ENCODE data around the gene PKN1. TPM values are rescaled to one million over a fixed set of nuclear protein-coding genes. Genes with fewer than 3 reads are reported as not detected.

PKN1 gene
- total RNA-seq, 3 donors from 2014 or later (not counting 1 experiment from before 2014, with no cell fraction given) = 323 to 351 (median 350) TPM

GRCh38 chr19:14470031-14470876 is 37.1 kb downstream of the PKN1 start:
- WGBS (ENCODE audit: insufficient coverage) = 91% methylated on average over 32 of the region's 32 CpGs
- peaks cover 48% of the 10 kb centered on the region for H3K36me3 ChIP-seq (ENCODE audit: control insufficient read depth, insufficient read depth, low read length)
- TF ChIP-seq, protein P1, sequence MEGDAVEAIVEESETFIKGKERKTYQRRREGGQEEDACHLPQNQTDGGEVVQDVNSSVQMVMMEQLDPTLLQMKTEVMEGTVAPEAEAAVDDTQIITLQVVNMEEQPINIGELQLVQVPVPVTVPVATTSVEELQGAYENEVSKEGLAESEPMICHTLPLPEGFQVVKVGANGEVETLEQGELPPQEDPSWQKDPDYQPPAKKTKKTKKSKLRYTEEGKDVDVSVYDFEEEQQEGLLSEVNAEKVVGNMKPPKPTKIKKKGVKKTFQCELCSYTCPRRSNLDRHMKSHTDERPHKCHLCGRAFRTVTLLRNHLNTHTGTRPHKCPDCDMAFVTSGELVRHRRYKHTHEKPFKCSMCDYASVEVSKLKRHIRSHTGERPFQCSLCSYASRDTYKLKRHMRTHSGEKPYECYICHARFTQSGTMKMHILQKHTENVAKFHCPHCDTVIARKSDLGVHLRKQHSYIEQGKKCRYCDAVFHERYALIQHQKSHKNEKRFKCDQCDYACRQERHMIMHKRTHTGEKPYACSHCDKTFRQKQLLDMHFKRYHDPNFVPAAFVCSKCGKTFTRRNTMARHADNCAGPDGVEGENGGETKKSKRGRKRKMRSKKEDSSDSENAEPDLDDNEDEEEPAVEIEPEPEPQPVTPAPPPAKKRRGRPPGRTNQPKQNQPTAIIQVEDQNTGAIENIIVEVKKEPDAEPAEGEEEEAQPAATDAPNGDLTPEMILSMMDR (IDR thresholded peaks at IDR 0.05) = no peak
- H3K9me3 Mint-ChIP-seq = no peaks in the 10 kb centered on the region
- peak overlapping the region; percentile 35 for H3K4me3 Mint-ChIP-seq
- H3K27ac ChIP-seq (ENCODE audit: low read length) = no peak overlapping the region
- intact Hi-C loops (cut with micrococcal nuclease) = loop anchor here (10.0 kb wide), 1 partner anchor 585 kb away; no protein-coding TSS in a partner anchor
- H3K4me1 Mint-ChIP-seq = peaks cover 16 to 30% of the 10 kb centered on the region in 2 donors
- no peaks in the 10 kb centered on the region for H3K9me3 ChIP-seq (ENCODE audit: control insufficient read depth, insufficient read depth, low read length)
- H3K27ac Mint-ChIP-seq = no peak overlapping the region
- H3K27me3 ChIP-seq (ENCODE audit: control insufficient read depth, insufficient read depth, low read length) = peaks cover 11% of the 10 kb centered on the region
- peaks cover 30% of the 10 kb centered on the region for H3K4me1 ChIP-seq (ENCODE audit: control insufficient read depth, insufficient read depth, low read length)
- DNase-seq (no peak), ATAC-seq (no peak)
- H3K27me3 Mint-ChIP-seq (ENCODE audit: low read depth in 2 of 2) = peaks cover 0 to 11% of the 10 kb centered on the region in 2 donors
- no peak overlapping the region for H3K4me3 ChIP-seq (ENCODE audit: low read length)
- no peaks in the 10 kb centered on the region for H3K36me3 Mint-ChIP-seq

DNA sequence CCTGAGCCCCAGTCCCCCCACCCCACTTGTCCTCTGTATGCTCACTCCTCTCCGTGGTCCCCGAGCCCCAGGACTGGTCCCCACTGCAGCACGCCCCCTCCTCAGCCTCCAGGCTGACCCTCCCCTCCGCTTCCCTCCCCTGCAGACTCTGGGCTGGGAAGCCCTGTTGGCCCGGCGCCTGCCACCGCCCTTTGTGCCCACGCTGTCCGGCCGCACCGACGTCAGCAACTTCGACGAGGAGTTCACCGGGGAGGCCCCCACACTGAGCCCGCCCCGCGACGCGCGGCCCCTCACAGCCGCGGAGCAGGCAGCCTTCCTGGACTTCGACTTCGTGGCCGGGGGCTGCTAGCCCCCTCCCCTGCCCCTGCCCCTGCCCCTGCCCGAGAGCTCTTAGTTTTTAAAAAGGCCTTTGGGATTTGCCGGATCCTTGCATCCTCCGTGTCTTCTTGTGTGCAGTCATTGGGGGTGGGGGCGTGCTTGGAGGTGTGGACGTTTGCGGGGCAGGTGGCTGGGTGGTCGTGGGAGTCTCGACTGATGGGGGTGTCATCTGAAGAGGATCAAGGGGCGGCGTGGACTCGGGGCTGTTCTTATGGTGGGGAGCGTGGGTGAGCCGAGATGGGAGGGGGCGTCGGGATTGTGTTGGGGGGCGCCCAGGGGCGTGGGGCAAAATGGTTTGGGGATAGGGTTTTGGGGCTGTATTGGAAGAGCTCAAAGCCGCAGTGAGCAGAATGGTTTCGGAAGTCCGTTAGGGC is 38.5 kb downstream of the PKN1 start:
- H3K4me3 Mint-ChIP-seq = no peak overlapping the region

DNA sequence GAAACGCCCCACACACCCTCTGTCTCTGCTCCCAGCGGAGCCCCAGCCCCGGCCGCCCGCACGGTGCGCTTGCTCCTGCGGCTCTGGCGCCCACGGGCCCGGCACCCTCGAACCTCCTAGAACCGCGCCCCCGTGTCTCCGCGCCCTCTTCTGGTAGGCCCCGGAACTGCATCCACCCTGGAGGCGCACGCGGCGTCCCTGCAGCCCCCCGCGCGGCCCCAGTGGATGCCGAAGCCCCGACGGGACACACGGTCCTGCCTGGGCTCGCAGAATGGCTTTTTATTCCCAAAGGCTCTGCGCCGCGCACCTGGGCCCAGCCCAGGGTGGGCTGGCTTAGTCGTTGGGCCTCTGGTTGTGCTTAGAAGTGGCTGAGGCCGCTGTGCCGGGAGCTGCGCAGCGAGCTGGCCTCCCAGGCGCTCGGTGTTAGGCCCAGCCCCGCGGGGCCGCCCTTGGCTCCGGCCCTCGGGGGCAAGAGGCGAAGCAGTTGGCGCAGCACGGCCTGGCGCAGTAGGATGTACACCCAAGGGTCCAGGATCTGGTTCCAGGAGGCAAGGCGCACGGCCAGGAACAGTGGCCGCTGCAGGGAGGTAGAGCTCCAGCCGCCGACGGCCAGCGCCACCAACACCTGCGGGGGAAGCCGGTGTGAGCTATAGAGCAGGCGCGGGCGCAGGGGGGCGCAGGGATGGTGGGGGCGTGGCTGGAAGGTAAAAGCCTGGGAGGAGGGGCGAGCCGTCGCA is 39.3 kb downstream of the PKN1 start:
- Histone ChIP-seq H3K27ac (ENCODE audit: low read length) (no peak overlapping the region), H3K4me1 (ENCODE audit: control insufficient read depth, insufficient read depth, low read length) (peaks cover 52% of the 10 kb centered on the region), H3K4me3 (ENCODE audit: low read length) (no peak overlapping the region), H3K36me3 (ENCODE audit: control insufficient read depth, insufficient read depth, low read length) (peaks cover 31% of the 10 kb centered on the region), H3K27me3 (ENCODE audit: control insufficient read depth, insufficient read depth, low read length) (peaks cover 11% of the 10 kb centered on the region), H3K9me3 (ENCODE audit: control insufficient read depth, insufficient read depth, low read length) (no peaks in the 10 kb centered on the region)
- peak; percentile 28 to 76 (median 48) for ATAC-seq
- no peaks in the 10 kb centered on the region for H3K9me3 Mint-ChIP-seq
- intact Hi-C loops (cut with micrococcal nuclease) = loop anchor here (1.0 to 10.0 kb wide), 2 partner anchors 13 to 588 kb away; no protein-coding TSS in a partner anchor
- TF ChIP-seq, protein P1 (IDR thresholded peaks at IDR 0.05) = peak; percentile 99
- H3K4me1 Mint-ChIP-seq = peaks cover 29 to 51% of the 10 kb centered on the region in 2 donors
- WGBS (ENCODE audit: insufficient coverage) = 4% methylated on average over 66 of the region's 66 CpGs
- peaks cover 0 to 11% of the 10 kb centered on the region in 2 donors for H3K27me3 Mint-ChIP-seq (ENCODE audit: low read depth in 2 of 2)
- peak overlapping the region; percentile 64 for H3K4me3 Mint-ChIP-seq
- no peaks in the 10 kb centered on the region for H3K36me3 Mint-ChIP-seq
- DNase-seq = peak; percentile 90
- peak overlapping the region; percentile 11 to 99 for H3K27ac Mint-ChIP-seq

More for the DNA sequence above, 38.5 kb downstream of the PKN1 start:
- H3K27me3 ChIP-seq (ENCODE audit: control insufficient read depth, insufficient read depth, low read length) = peaks cover 11% of the 10 kb centered on the region
- Mint-ChIP-seq H3K9me3 (no peaks in the 10 kb centered on the region), H3K27me3 (ENCODE audit: low read depth in 2 of 2) (peaks cover 0 to 11% of the 10 kb centered on the region in 2 donors), H3K27ac (peak overlapping the region; percentile 11 to 99), H3K4me1 (peaks cover 25 to 43% of the 10 kb centered on the region in 2 donors), H3K36me3 (no peaks in the 10 kb centered on the region)
- H3K4me3 ChIP-seq (ENCODE audit: low read length) = no peak overlapping the region
- TF ChIP-seq, protein P1 (IDR thresholded peaks at IDR 0.05) = no peak
- peaks cover 44% of the 10 kb centered on the region for H3K4me1 ChIP-seq (ENCODE audit: control insufficient read depth, insufficient read depth, low read length)
- peaks cover 39% of the 10 kb centered on the region for H3K36me3 ChIP-seq (ENCODE audit: control insufficient read depth, insufficient read depth, low read length)
- H3K9me3 ChIP-seq (ENCODE audit: control insufficient read depth, insufficient read depth, low read length) = no peaks in the 10 kb centered on the region
- intact Hi-C loops (cut with micrococcal nuclease) = loop anchor here (1.0 to 10.0 kb wide), 2 partner anchors 12 to 587 kb away; no protein-coding TSS in a partner anchor
- H3K27ac ChIP-seq (ENCODE audit: low read length) = no peak overlapping the region
- DNase-seq (peak in 1 of 2 donors; percentile 23), ATAC-seq (no peak)
- 79% methylated on average over 46 of the region's 46 CpGs for WGBS (ENCODE audit: insufficient coverage)
